K562 (cell line): Measurements from ENCODE around the gene UBR1. TPM values are rescaled to one million over a fixed set of nuclear protein-coding genes. Genes with fewer than 3 reads are reported as not detected.
A peak's percentile ranks its signal among the peaks of the same experiment; 100 is the strongest.

ENCODE experiments used
- HCFC1 ChIP-seq: IDR thresholded peaks from 2 replicates; pipeline ENCODE4 v1.6.1; 2012; ENCODE audit warnings: low read depth, low read length, improper control_type of control experiment
- HDAC2 ChIP-seq: fragments of 450-650 bp; IDR thresholded peaks from 2 replicates; pipeline ENCODE4 v1.6.1; 2016; ENCODE audit warnings: mild to moderate bottlenecking
- HNRNPLL ChIP-seq: fragments of 200-400 bp; formaldehyde crosslinking; IDR thresholded peaks from 2 replicates; pipeline ENCODE4 v1.6.1; 2017; ENCODE audit warnings: low read length, low read depth, mild to moderate bottlenecking; ENCODE audit not compliant: poor library complexity, severe bottlenecking
- ILK ChIP-seq: fragments of 450-650 bp; IDR thresholded peaks from 2 replicates; pipeline ENCODE4 v1.6.1; 2016; ENCODE audit warnings: missing genetic modification characterization, low read depth, mild to moderate bottlenecking, missing compliant biosample characterization, moderate library complexity, borderline replicate concordance
- JUNB ChIP-seq: fragments of 450-650 bp; formaldehyde crosslinking; conservative IDR thresholded peaks from 2 replicates; pipeline ENCODE4 v1.4.0; 2020; ENCODE audit warnings: mild to moderate bottlenecking
- KDM5B ChIP-seq: fragments of 200-600 bp; sonication (generic); IDR thresholded peaks from 2 replicates; pipeline ENCODE4 v1.6.1; 2012; ENCODE audit warnings: low read depth, mild to moderate bottlenecking, moderate library complexity, low read length, control low read depth, inconsistent platforms; ENCODE audit not compliant: insufficient replicate concordance
- L3MBTL2 ChIP-seq: fragments of 450-650 bp; IDR thresholded peaks from 2 replicates; pipeline ENCODE4 v1.6.1; 2016; ENCODE audit warnings: mild to moderate bottlenecking, moderate library complexity
- MCM7 ChIP-seq, 2 experiments: fragments of 450-650 bp; IDR thresholded peaks; 2 replicates each; pipeline ENCODE4 v1.6.1; 2016 to 2018
- POLR3A ChIP-seq: IDR thresholded peaks from 2 replicates; pipeline ENCODE4 v1.6.1; 2011; ENCODE audit warnings: borderline replicate concordance, mild to moderate bottlenecking, moderate library complexity; ENCODE audit not compliant: insufficient read length, insufficient read depth; ENCODE audit errors: extremely low read depth
- POLR3G ChIP-seq: IDR thresholded peaks from 2 replicates; pipeline ENCODE4 v1.6.1; 2011; ENCODE audit not compliant: insufficient read length, insufficient replicate concordance; ENCODE audit errors: extremely low read depth
- RBM25 ChIP-seq: fragments of 200-400 bp; formaldehyde crosslinking; IDR thresholded peaks from 2 replicates; pipeline ENCODE4 v1.6.1; 2018; ENCODE audit warnings: low read length, low read depth, moderate library complexity; ENCODE audit not compliant: severe bottlenecking
- SREBF2 ChIP-seq: sonication (generic); formaldehyde crosslinking; IDR thresholded peaks from 2 replicates; pipeline ENCODE4 v1.4.0; 2020; ENCODE audit warnings: mild to moderate bottlenecking, missing genetic modification reagents
- ZNF232 ChIP-seq: sonication (generic); formaldehyde crosslinking; IDR thresholded peaks from 2 replicates; pipeline ENCODE4 v1.8.0; 2022; ENCODE audit warnings: mild to moderate bottlenecking, missing genetic modification reagents
- ZNF253 ChIP-seq: fragments of 250-450 bp; sonication (Bioruptor Pico); conservative IDR thresholded peaks from 2 replicates; pipeline ENCODE4 v1.6.1; 2021; ENCODE audit warnings: mild to moderate bottlenecking
- ZNF717 ChIP-seq: fragments of 250-450 bp; sonication (Bioruptor Pico); IDR thresholded peaks from 2 replicates; pipeline ENCODE4 v1.5.0; 2021
- ZNF780A ChIP-seq: fragments of 250-450 bp; sonication (Bioruptor Pico); IDR thresholded peaks from 2 replicates; pipeline ENCODE4 v1.5.0; 2021; ENCODE audit warnings: mild to moderate bottlenecking
- polyA plus RNA-seq, 8 experiments: library from polyadenylated mRNA; depleted of rRNA in 4 of 8; stranded (reverse) in 5 of 8; unstranded in 3 of 8; fragments of >200 nt; fragmentation: Nextera tagmentation in 2 of 8; fragmentation: Illumina TruSeq in 1 of 8; extraction: Ambion mirVana in 2 of 8; extraction: Trizol in 1 of 8; gene quantifications; 2 replicates each; pipeline versions ENCODE4 v1.2.1 to v1.2.3, GENCODE V29; 2011 to 2014; ENCODE audit warnings: inconsistent platforms in 1 of 8, missing spikeins in 1 of 8
- total RNA-seq, 7 experiments: library from RNA; depleted of rRNA in 6 of 7; stranded (reverse); fragments of >200 nt in 6 of 7; fragmentation: Illumina TruSeq in 2 of 7; extraction: Trizol in 2 of 7; gene quantifications; 2 replicates each; pipeline versions ENCODE4 v1.2.1 to v1.2.3, GENCODE V29; 2011 to 2021; ENCODE audit warnings: low replicate concordance in 1 of 7
- TF ChIP-seq, protein P1 (sequence below), 3 experiments: fragments of 200-800 bp in 1 of 3; fragments of 250-450 bp in 1 of 3; fragments of 450-650 bp in 1 of 3; sonication (Bioruptor Pico) in 1 of 3; sonication (Bioruptor generic) in 1 of 3; formaldehyde crosslinking in 1 of 3; IDR thresholded peaks; 2 replicates each; pipeline versions ENCODE4 v1.6.1 to v1.8.0; 2016 to 2022; ENCODE audit warnings: mild to moderate bottlenecking in 2 of 3, missing genetic modification characterization in 2 of 3, missing compliant biosample characterization in 1 of 3, moderate library complexity in 1 of 3
- TF ChIP-seq, protein P2 (sequence below): sonication (generic); formaldehyde crosslinking; IDR thresholded peaks from 2 replicates; pipeline ENCODE4 v1.8.0; 2022; ENCODE audit warnings: missing genetic modification reagents, mild to moderate bottlenecking, moderate library complexity, borderline replicate concordance
- TF ChIP-seq, protein P3 (sequence below), 2 experiments: IDR thresholded peaks; 2 replicates each; pipeline ENCODE4 v1.6.1; 2011; ENCODE audit warnings: borderline replicate concordance in 1 of 2, control low read depth in 1 of 2, low read depth in 1 of 2, low read length in 1 of 2, mild to moderate bottlenecking in 1 of 2, mixed read lengths in 1 of 2, moderate library complexity in 1 of 2; ENCODE audit not compliant: insufficient read depth in 1 of 2, insufficient read length in 1 of 2, poor library complexity in 1 of 2, severe bottlenecking in 1 of 2; ENCODE audit errors: extremely low read depth in 1 of 2
- TF ChIP-seq, protein P4 (sequence below): fragments of 250-450 bp; sonication (Bioruptor Pico); IDR thresholded peaks from 2 replicates; pipeline ENCODE4 v1.5.0; 2021

The UBR1 gene
- total and polyA plus RNA-seq, 9 of the 15 experiments (the other 6 are each of a cell fraction or from before 2014, with no cell fraction given): 5.8 to 30.7 (median 15.3) TPM

DNA sequence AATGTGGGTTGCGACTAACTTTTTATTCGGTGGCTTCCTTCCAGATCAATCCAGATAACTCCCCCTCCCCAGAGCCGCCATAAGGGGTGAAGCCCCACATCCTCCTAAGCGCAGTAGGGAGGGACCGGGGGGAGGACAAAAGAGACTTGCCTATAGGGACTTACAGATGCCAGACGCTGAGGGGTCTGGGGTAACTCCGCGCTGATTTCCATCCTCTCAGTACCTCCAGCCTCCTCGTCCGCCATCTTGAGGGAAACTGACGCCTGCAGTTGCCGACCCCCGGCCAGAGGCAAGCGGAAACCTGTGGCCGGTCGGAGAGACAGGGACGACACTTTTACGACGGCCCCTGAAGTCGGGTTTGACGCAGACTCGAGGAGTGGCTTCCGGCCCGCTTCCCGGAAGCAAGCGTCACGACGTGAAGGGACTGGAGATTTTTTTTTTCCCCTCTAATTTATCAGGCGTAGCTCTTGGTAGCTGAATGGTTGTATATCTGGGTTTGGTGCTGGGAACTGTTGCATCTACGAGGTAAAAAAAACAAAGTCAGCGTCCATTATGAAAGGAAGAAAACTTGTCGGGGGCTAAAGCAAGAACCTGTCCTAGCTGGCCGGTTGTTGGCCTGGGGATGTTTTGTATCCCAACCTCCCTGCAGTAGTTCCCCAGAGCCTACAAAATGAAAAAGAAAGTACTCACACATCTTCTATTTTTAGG, at the start of gene UBR1 (continued):
- TF ChIP-seq, protein P1, sequence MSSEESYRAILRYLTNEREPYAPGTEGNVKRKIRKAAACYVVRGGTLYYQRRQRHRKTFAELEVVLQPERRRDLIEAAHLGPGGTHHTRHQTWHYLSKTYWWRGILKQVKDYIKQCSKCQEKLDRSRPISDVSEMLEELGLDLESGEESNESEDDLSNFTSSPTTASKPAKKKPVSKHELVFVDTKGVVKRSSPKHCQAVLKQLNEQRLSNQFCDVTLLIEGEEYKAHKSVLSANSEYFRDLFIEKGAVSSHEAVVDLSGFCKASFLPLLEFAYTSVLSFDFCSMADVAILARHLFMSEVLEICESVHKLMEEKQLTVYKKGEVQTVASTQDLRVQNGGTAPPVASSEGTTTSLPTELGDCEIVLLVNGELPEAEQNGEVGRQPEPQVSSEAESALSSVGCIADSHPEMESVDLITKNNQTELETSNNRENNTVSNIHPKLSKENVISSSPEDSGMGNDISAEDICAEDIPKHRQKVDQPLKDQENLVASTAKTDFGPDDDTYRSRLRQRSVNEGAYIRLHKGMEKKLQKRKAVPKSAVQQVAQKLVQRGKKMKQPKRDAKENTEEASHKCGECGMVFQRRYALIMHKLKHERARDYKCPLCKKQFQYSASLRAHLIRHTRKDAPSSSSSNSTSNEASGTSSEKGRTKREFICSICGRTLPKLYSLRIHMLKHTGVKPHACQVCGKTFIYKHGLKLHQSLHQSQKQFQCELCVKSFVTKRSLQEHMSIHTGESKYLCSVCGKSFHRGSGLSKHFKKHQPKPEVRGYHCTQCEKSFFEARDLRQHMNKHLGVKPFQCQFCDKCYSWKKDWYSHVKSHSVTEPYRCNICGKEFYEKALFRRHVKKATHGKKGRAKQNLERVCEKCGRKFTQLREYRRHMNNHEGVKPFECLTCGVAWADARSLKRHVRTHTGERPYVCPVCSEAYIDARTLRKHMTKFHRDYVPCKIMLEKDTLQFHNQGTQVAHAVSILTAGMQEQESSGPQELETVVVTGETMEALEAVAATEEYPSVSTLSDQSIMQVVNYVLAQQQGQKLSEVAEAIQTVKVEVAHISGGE (CRISPR knock-in tag; IDR thresholded peaks at IDR 0.05): peak in 1 of 3 experiments; percentile 88; a peak in 2 of 6 replicates
- TF ChIP-seq ZNF232 (CRISPR knock-in tag): no peak
- no peak for TF ChIP-seq ILK (tag)
- peak; percentile 43; the same call in 1 of the 2 replicates for TF ChIP-seq L3MBTL2
- TF ChIP-seq SREBF2: no peak
- TF ChIP-seq ZNF717: no peak
- no peak for TF ChIP-seq ZNF780A
- no peak for TF ChIP-seq JUNB (CRISPR knock-in tag)
- TF ChIP-seq HCFC1: peak; percentile 54
- TF ChIP-seq, protein P2, sequence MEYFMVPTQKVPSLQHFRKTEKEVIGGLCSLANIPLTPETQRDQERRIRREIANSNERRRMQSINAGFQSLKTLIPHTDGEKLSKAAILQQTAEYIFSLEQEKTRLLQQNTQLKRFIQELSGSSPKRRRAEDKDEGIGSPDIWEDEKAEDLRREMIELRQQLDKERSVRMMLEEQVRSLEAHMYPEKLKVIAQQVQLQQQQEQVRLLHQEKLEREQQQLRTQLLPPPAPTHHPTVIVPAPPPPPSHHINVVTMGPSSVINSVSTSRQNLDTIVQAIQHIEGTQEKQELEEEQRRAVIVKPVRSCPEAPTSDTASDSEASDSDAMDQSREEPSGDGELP (CRISPR knock-in tag): peak; percentile 66; the same call in 1 of the 2 replicates
- peak; percentile 71 for TF ChIP-seq KDM5B
- TF ChIP-seq POLR3G: no peak
- TF ChIP-seq MCM7 (IDR thresholded peaks at IDR 0.05): no peak
- TF ChIP-seq HNRNPLL: peak; percentile 41
- no peak for TF ChIP-seq ZNF253 (CRISPR knock-in tag)
- peak; percentile 42; the same call in 1 of the 2 replicates for TF ChIP-seq HDAC2
- no peak for TF ChIP-seq RBM25
- no peak for TF ChIP-seq POLR3A
- TF ChIP-seq, protein P3, sequence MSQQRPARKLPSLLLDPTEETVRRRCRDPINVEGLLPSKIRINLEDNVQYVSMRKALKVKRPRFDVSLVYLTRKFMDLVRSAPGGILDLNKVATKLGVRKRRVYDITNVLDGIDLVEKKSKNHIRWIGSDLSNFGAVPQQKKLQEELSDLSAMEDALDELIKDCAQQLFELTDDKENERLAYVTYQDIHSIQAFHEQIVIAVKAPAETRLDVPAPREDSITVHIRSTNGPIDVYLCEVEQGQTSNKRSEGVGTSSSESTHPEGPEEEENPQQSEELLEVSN (IDR thresholded peaks at IDR 0.05; ENCODE audit: borderline replicate concordance in 1 of 2, extremely low read depth in 1 of 2, insufficient read depth in 1 of 2, insufficient read length in 1 of 2, low read depth in 1 of 2, low read length in 1 of 2, poor library complexity in 1 of 2, severe bottlenecking in 1 of 2): no peak
- TF ChIP-seq, protein P4, sequence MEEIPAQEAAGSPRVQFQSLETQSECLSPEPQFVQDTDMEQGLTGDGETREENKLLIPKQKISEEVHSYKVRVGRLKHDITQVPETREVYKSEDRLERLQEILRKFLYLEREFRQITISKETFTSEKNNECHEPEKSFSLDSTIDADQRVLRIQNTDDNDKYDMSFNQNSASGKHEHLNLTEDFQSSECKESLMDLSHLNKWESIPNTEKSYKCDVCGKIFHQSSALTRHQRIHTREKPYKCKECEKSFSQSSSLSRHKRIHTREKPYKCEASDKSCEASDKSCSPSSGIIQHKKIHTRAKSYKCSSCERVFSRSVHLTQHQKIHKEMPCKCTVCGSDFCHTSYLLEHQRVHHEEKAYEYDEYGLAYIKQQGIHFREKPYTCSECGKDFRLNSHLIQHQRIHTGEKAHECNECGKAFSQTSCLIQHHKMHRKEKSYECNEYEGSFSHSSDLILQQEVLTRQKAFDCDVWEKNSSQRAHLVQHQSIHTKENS (CRISPR knock-in tag): no peak
